GM19023 (cell line): Measurements from ENCODE around the gene CRADD.
"Not testable (repeated sequence)": the region's sequence is repeated elsewhere in the genome, so short reads cannot be mapped to it uniquely, and the experiment has no call there.

Source experiments
- ATAC-seq: cut with Tn5 transposase; IDR thresholded peaks from one replicate; pipeline ENCODE4 v1.9.1; 2021; ENCODE audit warnings: mild to moderate bottlenecking, moderate library complexity; ENCODE audit not compliant: unreplicated experiment

CRADD gene

DNA sequence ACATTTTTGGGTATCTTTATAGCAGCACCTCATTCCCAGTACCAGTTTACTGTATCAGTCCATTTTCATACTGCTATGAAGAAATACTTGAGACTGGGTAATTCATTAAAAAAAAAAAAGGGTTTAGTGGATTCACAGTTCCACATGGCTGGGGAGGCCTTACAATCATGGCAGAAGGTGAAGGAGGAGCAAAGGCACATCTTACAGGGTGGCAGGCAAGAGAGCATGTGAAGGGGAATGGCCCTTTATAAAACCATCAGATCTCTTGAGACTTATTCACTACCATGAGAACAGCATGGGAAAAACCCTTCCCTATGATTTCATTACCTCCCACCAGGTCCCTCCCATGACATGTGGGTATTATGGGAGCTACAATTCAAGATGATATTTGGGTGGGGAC is 77.7 kb downstream of the CRADD start:
- not testable (repeated sequence) for ATAC-seq

DNA sequence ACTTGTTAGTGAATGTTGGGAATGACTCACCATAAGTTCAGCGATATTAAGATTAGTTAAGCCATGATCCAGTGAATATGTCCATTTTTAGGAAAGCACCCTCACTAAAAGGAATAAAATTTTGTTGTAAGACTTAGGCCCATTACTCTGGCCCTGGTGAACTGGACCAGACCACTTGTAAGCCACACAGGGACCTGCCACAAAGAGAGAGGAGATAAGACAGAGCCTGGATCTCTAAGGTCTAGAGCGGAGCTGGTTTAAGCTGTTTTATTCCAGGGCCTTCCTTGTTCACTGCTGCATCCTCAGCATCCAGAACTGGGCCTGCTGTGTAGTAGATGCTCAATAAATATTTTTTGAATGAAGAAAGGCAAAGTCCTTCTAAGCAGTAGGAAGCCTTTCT is 79.1 kb downstream of the CRADD start:
- ATAC-seq: no peak

DNA sequence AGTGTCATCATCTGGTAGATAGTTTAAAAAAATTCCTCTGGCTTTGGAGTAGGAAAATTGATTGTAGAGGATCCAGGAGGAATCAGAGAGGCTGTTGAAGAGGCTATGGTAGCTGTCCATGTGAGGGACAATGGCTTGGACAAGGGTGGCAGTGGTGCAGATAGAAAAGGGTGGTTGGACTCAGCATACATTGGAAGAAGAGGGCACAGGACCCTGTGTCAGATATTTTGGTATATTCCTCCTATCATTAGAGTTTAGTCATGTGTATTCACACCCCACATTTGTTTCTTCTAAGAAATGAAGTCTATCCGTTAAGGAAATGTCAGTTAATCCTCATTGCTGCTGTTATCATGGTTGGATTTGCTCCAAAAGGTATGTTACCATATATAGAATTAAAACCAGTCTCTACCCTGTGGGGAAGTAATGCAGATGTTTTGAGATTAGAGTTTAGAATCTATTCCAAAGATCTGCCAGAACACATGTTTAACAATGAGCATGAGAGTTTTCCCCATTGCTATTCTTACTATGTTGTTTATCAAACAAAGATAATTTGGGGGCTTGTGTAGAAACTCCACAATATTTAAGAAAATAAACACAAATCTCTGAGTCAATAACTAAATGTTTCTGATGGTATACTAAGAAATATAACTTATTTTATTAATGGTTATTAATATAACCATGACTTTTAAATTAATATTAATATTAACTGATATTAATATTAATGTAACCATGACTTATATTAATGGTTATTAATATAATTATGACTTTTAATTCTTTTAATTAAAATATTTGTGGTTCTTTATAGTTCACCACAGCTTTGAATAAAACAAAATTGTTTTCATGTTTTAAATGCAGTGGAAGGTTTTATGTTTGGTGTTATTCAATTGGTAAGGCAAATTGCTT is 80.9 kb downstream of the CRADD start:
- ATAC-seq: no peak

DNA sequence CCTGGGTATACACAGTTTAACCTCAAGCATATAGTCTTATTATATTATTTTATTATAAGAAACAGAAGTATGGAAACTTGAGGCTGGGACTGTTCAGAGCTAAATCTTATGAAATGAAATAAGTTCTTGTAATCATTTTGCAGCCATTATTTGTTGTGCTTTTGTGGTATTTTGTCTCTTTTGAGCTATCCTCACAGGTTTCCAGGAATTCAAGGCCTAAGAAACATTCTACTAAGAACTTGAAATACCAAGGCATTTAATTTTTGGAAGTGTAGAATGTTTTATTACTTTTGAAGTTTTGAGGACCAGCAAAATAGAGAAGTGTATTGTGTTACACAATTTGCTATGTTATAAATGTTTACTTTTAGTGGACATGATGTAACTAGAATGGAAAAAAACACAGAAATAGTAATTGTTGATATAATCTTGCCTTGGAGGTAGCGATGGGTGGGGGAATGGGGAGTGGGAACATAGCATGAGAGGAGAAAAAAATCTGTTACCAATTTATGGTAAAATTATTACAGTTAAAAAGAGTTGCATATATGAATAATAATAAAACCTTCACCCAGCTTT is 81.7 kb downstream of the CRADD start:
- no peak for ATAC-seq

DNA sequence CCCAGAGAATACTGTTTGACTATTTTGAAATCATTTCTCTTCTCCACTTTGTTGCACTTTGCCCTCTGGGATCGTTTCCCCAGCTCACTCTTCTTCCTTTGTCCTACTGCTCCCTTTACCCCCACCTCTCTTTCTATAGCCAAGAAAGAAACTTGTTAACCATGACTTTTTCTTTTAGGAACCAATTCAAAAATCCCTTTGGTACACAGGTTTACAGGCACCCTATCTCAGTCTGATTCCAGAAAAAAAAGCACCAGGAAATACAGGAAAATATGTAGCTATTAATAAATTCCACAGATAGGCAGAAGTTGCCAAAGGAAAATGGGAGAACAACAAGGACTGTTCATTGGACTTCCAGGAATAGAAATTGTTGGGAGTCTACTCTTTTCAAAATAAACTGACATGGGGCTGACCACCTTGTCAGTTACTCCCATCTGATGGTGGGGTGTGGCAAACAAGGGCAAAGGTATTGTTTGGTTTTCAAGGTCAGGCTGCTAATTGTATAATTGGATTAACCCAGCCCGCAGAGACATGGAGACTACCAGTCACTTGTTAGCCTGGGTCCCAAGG is 82.4 kb downstream of the CRADD start:
- no peak for ATAC-seq

DNA sequence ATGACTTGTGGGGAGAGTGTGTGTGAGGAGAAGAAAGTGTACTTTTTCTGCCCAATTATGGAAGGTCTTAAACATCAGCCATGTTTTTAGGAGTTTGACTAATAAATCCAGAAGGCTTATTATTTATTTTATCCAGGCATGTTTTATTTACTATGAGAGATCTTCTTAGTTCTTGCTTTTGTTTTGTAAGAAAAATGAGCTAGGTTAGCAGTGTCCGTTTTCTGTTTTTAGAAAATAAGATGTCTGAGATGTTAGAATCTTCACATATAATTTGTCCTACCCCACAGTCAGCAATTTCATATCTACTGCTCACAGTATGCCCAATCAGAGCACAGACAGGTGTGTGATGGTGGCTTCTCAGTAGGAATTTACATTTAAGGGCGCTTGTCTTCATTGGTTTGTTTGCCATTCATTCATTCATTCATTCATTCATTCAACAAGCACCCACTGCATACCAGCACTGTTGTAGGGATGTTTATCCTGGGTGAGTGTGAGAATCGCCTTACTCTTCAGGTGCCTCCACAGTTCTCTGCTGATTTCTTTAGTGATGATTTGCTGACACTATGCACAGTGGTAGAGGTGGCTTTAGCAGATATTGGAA is 83.2 kb downstream of the CRADD start:
- ATAC-seq: no peak

DNA sequence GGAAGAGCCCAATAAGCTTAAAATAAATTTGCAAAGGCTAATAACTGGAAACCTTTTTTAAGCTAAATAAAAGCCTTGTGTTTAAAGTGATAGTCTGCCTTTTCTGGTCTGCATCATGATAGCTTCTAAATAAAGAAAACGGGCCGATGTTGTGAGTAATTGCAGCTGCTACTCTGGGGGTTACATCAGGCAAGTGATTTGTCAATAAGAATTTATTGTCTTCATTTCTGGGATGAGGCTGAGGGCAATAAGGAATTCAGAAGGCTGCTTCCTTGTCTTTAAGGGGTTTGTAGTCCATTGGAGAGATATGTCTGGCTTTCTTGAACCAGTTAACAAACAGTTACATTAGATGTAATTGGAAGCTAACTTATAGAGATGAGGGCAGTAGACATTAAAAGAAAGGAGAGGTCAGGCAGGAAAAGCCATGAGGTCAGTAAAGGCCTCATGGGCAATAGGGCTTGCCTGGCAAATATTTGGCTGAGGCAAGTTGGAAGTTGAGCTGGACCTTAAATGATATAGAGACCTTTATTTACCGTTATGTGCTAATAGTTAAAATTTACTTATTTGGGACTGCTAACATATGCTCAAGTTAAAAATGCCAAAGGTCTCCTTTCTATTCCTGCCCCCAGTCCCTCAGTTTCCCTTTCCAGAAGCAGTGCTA is 85.0 kb downstream of the CRADD start:
- ATAC-seq: no peak

DNA sequence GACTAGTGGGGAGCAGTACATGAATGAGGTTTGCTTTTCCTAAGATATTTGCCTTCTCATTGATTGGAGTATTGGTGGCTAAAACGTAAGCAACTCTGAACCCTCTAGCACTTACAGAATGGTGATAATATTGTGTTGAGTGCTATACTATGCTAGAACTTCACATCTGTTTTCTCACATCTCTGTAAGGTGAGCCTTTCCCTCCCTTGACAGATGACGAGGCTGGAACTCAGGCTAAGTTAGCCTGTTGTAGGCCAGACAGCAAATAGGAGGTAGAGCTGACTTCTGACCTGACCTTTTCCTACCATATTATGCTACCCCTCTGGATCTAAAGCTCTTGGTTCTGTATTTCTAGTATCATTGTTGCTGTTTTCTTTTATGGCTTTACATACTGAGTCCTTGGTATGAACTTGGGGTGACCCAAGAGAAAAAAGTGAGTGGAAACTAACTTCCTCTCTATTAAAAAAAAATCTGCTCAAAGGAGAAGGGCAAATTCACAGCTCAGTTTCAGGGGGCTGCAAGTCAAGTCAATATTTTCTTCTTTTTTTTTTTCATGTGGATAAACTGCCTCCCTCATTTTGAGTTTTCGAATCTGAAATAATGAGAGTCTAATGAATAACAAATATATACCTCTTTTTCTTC is 85.9 kb downstream of the CRADD start:
- ATAC-seq: no peak

DNA sequence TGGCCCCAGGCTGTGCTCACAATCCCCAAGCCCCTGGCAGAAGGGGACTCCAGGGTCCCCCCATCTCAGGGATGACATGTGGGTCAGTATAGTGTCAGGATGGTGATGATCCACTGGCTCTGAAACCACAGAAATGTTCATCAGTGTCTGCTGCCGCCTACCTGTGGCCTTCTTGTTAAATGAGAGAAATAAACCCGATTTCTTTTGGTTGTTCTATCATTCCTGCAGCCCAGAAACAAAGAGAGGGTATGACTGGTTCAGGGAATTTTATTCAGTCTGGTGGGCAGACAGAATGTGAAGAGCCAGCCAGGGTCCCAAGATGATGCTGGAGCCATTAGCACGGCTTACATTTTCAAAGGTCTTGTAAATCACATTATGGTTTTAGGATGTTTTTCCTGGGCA is 86.6 kb downstream of the CRADD start:
- ATAC-seq: no peak

DNA sequence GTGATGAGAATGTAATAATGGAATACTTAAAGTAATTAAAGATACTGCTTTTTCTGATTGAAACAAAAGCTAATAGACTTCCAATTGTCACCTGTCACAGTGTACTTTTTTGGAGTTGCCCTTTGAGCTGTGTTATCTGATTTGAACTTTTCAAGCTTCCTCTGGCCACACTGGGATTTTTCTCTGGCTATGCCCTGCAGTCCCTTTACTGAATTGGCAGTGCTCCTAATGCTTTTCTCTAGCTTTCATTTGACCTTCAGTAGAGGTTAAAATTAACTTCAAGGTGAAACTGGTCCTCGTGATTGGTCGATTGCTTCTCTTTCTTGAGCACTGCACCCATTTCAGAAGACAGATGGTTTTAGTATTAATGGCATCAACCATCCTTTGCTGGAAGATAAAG is 89.2 kb downstream of the CRADD start:
- ATAC-seq: no peak

DNA sequence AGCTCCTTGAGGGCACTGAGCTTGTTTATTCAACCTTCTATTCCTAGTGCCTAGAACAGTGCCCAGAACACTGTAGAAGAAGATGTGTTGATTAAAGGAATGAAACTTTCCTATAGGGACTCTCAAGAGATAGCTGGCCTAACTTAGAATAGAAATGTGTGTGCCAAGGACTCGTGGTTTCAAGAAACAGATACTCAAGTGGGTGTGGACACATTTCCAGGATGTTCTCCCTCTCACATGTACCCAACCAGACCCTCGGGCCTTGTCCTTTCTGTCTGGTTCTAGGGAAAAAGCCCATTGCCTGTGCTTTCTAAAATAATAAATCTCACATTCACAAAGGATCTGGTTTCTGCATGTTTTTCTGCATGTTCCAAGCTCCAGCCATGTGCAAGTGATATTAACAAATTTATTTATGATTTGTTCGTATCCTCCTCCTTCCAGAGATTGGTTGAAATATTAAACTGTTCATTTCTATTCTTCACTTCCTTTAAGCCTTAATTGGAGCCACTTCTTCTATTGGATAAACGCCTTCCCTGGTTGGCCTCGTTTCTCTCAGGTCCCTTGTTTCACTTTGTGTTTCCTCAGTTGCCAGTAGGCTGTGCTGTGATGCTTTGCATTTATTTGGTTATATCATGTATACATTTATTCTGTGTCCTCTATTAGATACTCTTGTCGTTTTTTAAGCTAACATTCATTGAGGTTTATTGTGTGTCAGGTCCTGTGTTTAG is 89.8 kb downstream of the CRADD start:
- no peak for ATAC-seq

DNA sequence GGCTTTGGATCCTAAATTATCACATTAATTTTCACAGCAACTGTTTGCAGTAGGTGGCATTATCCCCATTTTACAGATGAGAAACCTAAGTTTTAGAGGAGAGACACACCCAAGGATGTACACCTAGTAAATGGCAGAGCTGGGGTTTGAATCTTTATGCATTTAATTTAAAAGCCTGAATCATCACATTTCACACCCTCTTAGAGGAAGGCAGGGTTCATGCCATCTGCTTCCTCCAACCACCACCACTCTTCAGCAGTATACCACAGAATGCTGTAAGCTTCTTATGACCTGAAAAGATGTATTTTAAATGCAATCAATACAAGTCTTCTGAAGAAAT is 90.3 kb downstream of the CRADD start:
- no peak for ATAC-seq

DNA sequence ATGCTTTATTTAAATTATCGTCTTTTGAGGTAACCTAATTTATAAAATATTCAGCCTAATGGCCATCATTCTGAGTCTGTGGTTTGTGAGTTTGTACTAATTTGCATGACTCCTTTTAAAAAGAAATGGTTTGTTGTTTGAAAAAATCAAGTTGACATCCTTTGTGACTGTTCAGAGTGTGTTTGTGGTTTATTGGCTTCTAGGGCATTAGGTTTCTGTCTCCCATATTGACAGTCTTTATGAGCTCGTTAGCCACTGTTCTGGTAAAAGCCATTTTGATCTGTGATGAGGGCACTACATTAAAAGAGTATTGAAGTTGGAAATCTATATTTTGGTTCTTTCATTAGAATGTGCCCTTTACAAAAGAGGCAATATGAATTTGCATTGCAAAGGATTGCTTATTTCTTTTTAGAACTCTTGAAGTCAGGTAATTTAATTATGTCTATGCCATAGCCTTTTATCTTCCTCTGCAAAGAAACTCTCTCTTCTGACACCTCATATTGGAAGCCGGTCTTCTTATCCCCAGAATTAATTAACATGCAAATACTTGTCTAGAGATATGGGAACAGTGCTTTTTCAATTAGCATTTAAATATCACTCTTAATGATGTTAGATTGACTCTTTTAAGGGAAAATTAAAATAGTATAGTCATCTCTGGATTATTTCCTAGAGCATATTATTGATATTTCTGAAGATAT is 95.0 kb downstream of the CRADD start:
- ATAC-seq: no peak

DNA sequence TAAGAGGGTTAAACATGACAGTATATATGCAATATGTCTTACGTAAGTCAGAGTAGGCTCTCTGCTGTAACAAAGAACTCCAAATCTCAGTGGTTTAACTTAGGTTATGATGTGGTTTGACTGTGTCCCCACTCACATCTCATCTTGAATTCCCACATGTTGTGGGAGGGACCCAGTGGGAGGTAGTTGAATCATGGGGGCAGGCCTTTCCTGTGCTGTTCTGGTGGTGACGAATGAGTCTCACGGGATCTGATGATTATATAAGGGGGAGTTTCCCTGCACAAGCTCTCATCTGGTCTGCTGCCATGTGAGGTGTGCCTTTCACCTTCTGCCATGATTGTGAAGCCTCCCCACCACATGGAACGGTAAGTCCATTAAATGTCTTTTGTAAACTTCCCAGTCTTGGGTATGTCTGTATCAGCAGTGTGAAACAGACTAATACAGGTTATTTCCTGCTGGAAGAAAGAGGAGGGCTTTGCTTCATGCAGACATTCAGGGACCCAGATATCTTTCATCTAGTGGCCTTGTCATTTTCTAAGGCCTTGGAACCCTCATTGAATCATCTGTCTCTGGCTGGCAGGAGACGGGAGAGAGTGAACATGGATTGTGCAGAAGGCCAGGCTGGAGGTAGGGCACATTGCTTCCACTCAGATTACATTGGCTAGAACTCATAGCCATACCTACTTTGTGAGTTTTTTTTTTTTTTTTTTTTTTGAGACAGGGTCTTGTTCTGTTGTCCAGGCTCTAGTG is 96.1 kb downstream of the CRADD start:
- ATAC-seq: no peak

DNA sequence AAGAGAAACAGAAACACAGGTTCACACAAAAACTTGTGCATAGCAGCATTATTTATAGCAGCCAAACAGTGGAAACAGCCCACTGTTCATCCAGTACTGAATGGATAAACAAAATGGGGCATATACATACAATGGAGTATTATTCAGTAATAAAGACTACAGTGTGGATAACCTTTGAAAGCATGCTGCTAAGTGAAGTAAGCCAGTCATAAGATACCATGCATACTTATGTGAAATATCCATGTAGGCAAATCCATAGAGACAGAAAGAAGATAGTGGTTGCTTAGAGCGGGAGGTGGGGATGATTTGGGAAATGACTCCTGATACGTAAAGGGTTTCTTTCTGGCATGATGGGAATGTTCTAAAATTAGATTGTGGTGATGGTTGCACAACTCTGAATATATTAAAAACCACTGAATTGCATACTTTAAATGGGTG is 99.4 kb downstream of the CRADD start:
- no peak for ATAC-seq

DNA sequence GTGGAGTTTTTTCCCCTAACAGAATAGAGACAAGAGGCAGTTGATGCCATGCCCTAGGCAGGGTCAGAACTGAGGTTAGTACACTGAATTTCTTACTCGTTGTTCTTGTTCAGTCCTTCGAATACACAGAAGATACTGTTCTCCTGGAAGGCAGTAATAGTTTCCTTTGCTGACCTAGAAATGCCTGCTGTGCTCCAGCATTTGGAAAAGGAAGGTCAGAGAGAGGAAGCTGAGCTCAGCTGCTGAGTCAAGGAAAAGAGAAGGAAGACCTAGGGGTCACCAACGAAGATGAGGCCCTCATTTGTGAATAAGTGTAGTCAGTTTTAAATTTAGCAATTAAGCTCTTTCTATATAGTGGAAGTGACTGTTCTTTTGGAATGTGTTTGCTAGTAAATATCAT is 100.1 kb downstream of the CRADD start:
- ATAC-seq: no peak

DNA sequence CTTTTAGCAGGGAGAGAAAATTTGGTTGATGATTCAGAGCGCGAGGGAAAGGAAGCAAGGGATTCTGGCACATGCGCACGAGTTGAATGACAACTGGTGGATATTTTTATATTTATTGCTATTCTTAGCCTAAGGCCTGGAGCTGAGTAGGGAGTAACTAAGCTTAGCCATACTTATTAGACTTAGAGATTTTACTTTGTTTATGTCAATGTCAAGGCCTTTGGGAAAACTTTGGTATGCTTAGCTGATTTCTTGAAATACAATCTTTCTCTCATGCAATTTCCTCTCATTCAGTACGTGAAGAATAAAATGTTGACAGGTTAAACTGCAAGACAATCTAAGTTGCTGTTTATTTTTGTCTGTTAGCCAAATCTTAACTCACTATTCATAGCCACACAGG is 101.1 kb downstream of the CRADD start:
- ATAC-seq: no peak

DNA sequence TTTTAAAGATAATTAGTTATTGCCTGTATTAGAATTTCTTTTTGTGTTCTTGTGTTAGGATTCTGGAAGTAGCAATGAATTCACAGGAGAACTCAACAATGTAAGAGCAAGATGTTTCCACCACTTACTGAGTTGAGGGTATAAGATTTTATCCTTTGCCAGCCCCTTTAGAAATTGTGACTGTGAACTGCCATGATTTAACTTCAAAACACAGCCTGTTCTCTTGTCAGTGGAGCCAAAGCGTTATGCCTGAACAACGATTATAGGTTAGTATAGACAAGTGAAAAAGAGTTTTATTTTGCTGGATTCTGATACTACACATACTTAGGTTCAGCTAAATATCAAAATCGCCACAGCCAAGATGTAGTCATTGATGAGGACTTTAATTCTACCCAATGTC is 101.6 kb downstream of the CRADD start:
- ATAC-seq: no peak

DNA sequence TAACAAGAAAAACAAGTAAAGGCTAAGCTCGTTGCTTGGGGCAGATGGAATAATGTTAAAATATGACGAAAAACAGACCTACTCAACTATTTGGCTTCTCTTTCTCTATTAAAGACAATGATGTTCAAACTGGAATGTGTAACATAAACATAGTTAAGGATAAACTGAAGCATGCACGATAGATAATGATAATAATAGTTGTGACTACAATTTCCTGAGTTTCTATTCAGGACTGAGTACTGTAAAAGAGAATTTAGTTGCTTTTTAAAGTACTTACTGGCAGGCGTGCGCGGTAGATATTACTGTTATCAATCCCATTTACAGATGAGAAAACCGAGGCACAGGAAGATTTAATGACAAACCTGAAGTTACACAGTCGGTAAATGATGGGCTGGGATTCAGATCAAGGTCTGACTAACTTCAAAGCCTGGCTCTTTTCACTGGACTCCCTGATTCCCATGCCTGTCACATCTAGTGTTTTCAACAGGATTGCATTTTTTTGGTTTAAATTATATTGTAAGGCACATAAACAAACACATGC is 103.0 kb downstream of the CRADD start:
- ATAC-seq: no peak
